ENCODE data around the gene SDK1. TPM values are rescaled to one million over a fixed set of nuclear protein-coding genes. Genes with fewer than 3 reads are reported as not detected.

SDK1 gene
- total and polyA plus RNA-seq, 2 experiments from 2014 or later = 2.1 to 10.0 TPM

GRCh38 chr7:4198301-4198700 lies 897.2 kb downstream of the SDK1 start:
- H3K27me3 ChIP-seq (ENCODE audit: insufficient read depth) = no peaks in the 10 kb centered on the region
- DNase-seq (ENCODE audit: low spot score) (no peak), ATAC-seq (no peak)
- no peak overlapping the region for H3K27ac ChIP-seq (ENCODE audit: low read depth)
- Mint-ChIP-seq H3K36me3 (ENCODE audit: low read depth) (no peaks in the 10 kb centered on the region), H3K9me3 (no peaks in the 10 kb centered on the region; the same call in 2 of the 3 replicates), H3K27me3 (ENCODE audit: insufficient read depth, low read depth, poor library complexity) (peaks cover 8% of the 10 kb centered on the region), H3K4me1 (peaks cover 7% of the 10 kb centered on the region; the same call in 2 of the 3 replicates), H3K27ac (no peak overlapping the region), H3K4me3 (no peak overlapping the region)
- H2AFZ ChIP-seq = no peak overlapping the region
- no peaks in the 10 kb centered on the region for H3K36me3 ChIP-seq (ENCODE audit: insufficient read depth)
- H3K4me3 ChIP-seq = no peak overlapping the region
- H4K20me1 ChIP-seq (replicated peaks; ENCODE audit: insufficient read depth) = no peaks in the 10 kb centered on the region
- TF ChIP-seq, protein P1, sequence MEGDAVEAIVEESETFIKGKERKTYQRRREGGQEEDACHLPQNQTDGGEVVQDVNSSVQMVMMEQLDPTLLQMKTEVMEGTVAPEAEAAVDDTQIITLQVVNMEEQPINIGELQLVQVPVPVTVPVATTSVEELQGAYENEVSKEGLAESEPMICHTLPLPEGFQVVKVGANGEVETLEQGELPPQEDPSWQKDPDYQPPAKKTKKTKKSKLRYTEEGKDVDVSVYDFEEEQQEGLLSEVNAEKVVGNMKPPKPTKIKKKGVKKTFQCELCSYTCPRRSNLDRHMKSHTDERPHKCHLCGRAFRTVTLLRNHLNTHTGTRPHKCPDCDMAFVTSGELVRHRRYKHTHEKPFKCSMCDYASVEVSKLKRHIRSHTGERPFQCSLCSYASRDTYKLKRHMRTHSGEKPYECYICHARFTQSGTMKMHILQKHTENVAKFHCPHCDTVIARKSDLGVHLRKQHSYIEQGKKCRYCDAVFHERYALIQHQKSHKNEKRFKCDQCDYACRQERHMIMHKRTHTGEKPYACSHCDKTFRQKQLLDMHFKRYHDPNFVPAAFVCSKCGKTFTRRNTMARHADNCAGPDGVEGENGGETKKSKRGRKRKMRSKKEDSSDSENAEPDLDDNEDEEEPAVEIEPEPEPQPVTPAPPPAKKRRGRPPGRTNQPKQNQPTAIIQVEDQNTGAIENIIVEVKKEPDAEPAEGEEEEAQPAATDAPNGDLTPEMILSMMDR (conservative IDR thresholded peaks at IDR 0.05; ENCODE audit: low read depth in 2 of 2) = no peak
- TF ChIP-seq STAT1 (IDR thresholded peaks at IDR 0.05; ENCODE audit: unreplicated experiment) (no peak), ZNF114 (CRISPR knock-in tag; IDR thresholded peaks at IDR 0.05) (no peak), REST (IDR thresholded peaks at IDR 0.05; ENCODE audit: unreplicated experiment) (no peak), ETS1 (IDR thresholded peaks at IDR 0.05) (no peak), EZH2 (IDR thresholded peaks at IDR 0.05; ENCODE audit: low read depth, unreplicated experiment) (no peak), NANOG (IDR thresholded peaks at IDR 0.05; ENCODE audit: borderline replicate concordance) (no peak), EZH2phosphoT487 (IDR thresholded peaks at IDR 0.05; ENCODE audit: unreplicated experiment) (no peak), JUNB (IDR thresholded peaks at IDR 0.05; ENCODE audit: unreplicated experiment) (no peak), CREB1 (CRISPR knock-in tag; IDR thresholded peaks at IDR 0.05; ENCODE audit: low read depth) (no peak), ZNF331 (CRISPR knock-in tag; IDR thresholded peaks at IDR 0.05; ENCODE audit: low read depth) (no peak), POLR2AphosphoS5 (IDR thresholded peaks at IDR 0.05; ENCODE audit: low read depth) (no peak)
- TF ChIP-seq, protein P2, sequence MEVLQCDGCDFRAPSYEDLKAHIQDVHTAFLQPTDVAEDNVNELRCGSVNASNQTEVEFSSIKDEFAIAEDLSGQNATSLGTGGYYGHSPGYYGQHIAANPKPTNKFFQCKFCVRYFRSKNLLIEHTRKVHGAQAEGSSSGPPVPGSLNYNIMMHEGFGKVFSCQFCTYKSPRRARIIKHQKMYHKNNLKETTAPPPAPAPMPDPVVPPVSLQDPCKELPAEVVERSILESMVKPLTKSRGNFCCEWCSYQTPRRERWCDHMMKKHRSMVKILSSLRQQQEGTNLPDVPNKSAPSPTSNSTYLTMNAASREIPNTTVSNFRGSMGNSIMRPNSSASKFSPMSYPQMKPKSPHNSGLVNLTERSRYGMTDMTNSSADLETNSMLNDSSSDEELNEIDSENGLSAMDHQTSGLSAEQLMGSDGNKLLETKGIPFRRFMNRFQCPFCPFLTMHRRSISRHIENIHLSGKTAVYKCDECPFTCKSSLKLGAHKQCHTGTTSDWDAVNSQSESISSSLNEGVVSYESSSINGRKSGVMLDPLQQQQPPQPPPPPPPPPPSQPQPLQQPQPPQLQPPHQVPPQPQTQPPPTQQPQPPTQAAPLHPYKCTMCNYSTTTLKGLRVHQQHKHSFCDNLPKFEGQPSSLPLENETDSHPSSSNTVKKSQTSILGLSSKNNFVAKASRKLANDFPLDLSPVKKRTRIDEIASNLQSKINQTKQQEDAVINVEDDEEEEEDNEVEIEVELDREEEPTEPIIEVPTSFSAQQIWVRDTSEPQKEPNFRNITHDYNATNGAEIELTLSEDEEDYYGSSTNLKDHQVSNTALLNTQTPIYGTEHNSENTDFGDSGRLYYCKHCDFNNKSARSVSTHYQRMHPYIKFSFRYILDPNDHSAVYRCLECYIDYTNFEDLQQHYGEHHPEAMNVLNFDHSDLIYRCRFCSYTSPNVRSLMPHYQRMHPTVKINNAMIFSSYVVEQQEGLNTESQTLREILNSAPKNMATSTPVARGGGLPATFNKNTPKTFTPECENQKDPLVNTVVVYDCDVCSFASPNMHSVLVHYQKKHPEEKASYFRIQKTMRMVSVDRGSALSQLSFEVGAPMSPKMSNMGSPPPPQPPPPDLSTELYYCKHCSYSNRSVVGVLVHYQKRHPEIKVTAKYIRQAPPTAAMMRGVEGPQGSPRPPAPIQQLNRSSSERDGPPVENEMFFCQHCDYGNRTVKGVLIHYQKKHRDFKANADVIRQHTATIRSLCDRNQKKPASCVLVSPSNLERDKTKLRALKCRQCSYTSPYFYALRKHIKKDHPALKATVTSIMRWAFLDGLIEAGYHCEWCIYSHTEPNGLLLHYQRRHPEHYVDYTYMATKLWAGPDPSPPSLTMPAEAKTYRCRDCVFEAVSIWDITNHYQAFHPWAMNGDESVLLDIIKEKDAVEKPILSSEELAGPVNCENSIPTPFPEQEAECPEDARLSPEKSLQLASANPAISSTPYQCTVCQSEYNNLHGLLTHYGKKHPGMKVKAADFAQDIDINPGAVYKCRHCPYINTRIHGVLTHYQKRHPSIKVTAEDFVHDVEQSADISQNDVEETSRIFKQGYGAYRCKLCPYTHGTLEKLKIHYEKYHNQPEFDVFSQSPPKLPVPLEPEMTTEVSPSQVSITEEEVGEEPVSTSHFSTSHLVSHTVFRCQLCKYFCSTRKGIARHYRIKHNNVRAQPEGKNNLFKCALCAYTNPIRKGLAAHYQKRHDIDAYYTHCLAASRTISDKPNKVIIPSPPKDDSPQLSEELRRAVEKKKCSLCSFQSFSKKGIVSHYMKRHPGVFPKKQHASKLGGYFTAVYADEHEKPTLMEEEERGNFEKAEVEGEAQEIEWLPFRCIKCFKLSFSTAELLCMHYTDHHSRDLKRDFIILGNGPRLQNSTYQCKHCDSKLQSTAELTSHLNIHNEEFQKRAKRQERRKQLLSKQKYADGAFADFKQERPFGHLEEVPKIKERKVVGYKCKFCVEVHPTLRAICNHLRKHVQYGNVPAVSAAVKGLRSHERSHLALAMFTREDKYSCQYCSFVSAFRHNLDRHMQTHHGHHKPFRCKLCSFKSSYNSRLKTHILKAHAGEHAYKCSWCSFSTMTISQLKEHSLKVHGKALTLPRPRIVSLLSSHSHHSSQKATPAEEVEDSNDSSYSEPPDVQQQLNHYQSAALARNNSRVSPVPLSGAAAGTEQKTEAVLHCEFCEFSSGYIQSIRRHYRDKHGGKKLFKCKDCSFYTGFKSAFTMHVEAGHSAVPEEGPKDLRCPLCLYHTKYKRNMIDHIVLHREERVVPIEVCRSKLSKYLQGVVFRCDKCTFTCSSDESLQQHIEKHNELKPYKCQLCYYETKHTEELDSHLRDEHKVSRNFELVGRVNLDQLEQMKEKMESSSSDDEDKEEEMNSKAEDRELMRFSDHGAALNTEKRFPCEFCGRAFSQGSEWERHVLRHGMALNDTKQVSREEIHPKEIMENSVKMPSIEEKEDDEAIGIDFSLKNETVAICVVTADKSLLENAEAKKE (CRISPR knock-in tag; IDR thresholded peaks at IDR 0.05) = no peak
- H3K4me1 ChIP-seq (ENCODE audit: insufficient read depth) = no peaks in the 10 kb centered on the region
- no peaks in the 10 kb centered on the region for H3K9me2 ChIP-seq (ENCODE audit: insufficient read depth)
- no peaks in the 10 kb centered on the region for H3K79me2 ChIP-seq (replicated peaks; ENCODE audit: insufficient read depth)
- H3K4me2 ChIP-seq = no peak overlapping the region
- H3F3A ChIP-seq (replicated peaks; ENCODE audit: low read depth) = no peaks in the 10 kb centered on the region

Data from GM23338 (cell line).